ENCODE results near the gene LRRC36.

GRCh38 chr16:67433131-67433719 lies 106.6 kb downstream of the LRRC36 start:
- TF ChIP-seq, protein P1, sequence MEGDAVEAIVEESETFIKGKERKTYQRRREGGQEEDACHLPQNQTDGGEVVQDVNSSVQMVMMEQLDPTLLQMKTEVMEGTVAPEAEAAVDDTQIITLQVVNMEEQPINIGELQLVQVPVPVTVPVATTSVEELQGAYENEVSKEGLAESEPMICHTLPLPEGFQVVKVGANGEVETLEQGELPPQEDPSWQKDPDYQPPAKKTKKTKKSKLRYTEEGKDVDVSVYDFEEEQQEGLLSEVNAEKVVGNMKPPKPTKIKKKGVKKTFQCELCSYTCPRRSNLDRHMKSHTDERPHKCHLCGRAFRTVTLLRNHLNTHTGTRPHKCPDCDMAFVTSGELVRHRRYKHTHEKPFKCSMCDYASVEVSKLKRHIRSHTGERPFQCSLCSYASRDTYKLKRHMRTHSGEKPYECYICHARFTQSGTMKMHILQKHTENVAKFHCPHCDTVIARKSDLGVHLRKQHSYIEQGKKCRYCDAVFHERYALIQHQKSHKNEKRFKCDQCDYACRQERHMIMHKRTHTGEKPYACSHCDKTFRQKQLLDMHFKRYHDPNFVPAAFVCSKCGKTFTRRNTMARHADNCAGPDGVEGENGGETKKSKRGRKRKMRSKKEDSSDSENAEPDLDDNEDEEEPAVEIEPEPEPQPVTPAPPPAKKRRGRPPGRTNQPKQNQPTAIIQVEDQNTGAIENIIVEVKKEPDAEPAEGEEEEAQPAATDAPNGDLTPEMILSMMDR (IDR thresholded peaks at IDR 0.05; ENCODE audit: low read depth, low read length) = no peak
- no peak for TF ChIP-seq EZH2phosphoT487 (IDR thresholded peaks at IDR 0.05; ENCODE audit: low read depth)
